Endothelial cell of umbilical vein (primary cell): Measurements from ENCODE around the gene STX8.

Experiments
- EZH2 ChIP-seq: IDR thresholded peaks from 2 replicates; pipeline ENCODE4 v1.6.1; 2012; ENCODE audit warnings: borderline replicate concordance, low read depth, mild to moderate bottlenecking, moderate library complexity, low read length, inconsistent platforms; ENCODE audit not compliant: severe bottlenecking
- FOS ChIP-seq: IDR thresholded peaks from 2 replicates; pipeline ENCODE4 v1.6.1; 2011; ENCODE audit warnings: mild to moderate bottlenecking, low read length, moderate library complexity, borderline replicate concordance; ENCODE audit not compliant: insufficient read depth
- GATA2 ChIP-seq: IDR thresholded peaks from 2 replicates; pipeline ENCODE4 v1.7.0; 2011; ENCODE audit warnings: low read depth, mild to moderate bottlenecking, moderate library complexity, mixed read lengths, low read length; ENCODE audit not compliant: insufficient read length, insufficient read depth
- JUN ChIP-seq: IDR thresholded peaks from 2 replicates; pipeline ENCODE4 v1.6.1; 2011; ENCODE audit warnings: borderline replicate concordance, low read depth; ENCODE audit not compliant: insufficient read length, insufficient read depth
- MYC ChIP-seq: IDR thresholded peaks from one replicate; pipeline ENCODE4 v1.6.1; 2011; ENCODE audit warnings: mild to moderate bottlenecking, low read depth, low read length
- POLR2A ChIP-seq: IDR thresholded peaks from 2 replicates; pipeline ENCODE4 v1.6.1; 2012; ENCODE audit warnings: low read depth, mild to moderate bottlenecking, control low read depth, low read length
- POLR2AphosphoS5 ChIP-seq: IDR thresholded peaks from 2 replicates; pipeline ENCODE4 v1.6.1; 2012; ENCODE audit warnings: low read depth, mild to moderate bottlenecking, control low read depth, low read length, moderate library complexity; ENCODE audit not compliant: insufficient read depth
- TF ChIP-seq, protein P1 (sequence below), 2 donors: IDR thresholded peaks; 1 replicate in 1 of 2; 2 replicates in 1 of 2; pipeline ENCODE4 v1.5.1; 2011; ENCODE audit warnings: low read length in 2 of 2, mild to moderate bottlenecking in 2 of 2, moderate library complexity in 2 of 2, control low read depth in 1 of 2, inconsistent platforms in 1 of 2, low read depth in 1 of 2; ENCODE audit not compliant: insufficient read depth in 1 of 2; ENCODE audit errors: extremely low read depth in 1 of 2
- TF ChIP-seq, protein P2 (sequence below): IDR thresholded peaks from 2 replicates; pipeline ENCODE4 v1.6.1; 2011; ENCODE audit not compliant: insufficient read depth, insufficient read length

DNA sequence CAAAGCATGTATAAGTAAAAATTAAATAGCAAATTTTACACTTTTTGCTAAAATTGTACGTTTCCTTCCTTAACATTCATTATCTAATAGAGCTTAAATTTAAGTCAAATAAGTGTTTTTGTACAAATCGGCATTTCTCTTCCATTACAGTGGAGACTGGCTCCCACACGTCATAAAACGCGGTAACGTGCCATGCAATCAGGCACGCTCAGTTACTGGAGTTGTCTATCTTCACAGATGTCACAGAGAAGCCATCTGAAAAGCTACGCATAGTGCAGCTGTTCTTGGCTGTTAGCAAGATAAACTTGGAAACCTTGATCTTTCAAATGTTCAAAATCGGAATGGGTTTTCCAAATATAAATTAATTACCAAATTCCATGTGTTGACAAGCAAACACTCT, 165.3 kb downstream of the STX8 start:
- TF ChIP-seq, protein P1, sequence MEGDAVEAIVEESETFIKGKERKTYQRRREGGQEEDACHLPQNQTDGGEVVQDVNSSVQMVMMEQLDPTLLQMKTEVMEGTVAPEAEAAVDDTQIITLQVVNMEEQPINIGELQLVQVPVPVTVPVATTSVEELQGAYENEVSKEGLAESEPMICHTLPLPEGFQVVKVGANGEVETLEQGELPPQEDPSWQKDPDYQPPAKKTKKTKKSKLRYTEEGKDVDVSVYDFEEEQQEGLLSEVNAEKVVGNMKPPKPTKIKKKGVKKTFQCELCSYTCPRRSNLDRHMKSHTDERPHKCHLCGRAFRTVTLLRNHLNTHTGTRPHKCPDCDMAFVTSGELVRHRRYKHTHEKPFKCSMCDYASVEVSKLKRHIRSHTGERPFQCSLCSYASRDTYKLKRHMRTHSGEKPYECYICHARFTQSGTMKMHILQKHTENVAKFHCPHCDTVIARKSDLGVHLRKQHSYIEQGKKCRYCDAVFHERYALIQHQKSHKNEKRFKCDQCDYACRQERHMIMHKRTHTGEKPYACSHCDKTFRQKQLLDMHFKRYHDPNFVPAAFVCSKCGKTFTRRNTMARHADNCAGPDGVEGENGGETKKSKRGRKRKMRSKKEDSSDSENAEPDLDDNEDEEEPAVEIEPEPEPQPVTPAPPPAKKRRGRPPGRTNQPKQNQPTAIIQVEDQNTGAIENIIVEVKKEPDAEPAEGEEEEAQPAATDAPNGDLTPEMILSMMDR (IDR thresholded peaks at IDR 0.05; ENCODE audit: extremely low read depth in 1 of 2, insufficient read depth in 1 of 2, low read depth in 1 of 2, low read length in 2 of 2): no peak
- TF ChIP-seq POLR2A (no peak), GATA2 (no peak), POLR2AphosphoS5 (no peak), EZH2 (no peak), FOS (no peak), MYC (no peak), JUN (no peak)
- TF ChIP-seq, protein P2, sequence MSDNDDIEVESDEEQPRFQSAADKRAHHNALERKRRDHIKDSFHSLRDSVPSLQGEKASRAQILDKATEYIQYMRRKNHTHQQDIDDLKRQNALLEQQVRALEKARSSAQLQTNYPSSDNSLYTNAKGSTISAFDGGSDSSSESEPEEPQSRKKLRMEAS: no peak
